HUES6 (cell line): ENCODE data around the gene TPI1.
"Not testable (repeated sequence)": the region's sequence is repeated elsewhere in the genome, so short reads cannot be mapped to it uniquely, and the experiment has no call there.

Experiments used
- H3K27ac ChIP-seq: 2 replicates; pipeline ENCODE4 v1.7.0; 2013; ENCODE audit warnings: low read depth, mild to moderate bottlenecking, low read length, inconsistent platforms
- H3K27me3 ChIP-seq: 2 replicates; pipeline ENCODE4 v1.6.1; 2013; ENCODE audit warnings: low read length; ENCODE audit not compliant: control insufficient read depth, insufficient read depth
- H3K36me3 ChIP-seq: 2 replicates; pipeline ENCODE4 v1.6.1; 2013; ENCODE audit warnings: low read length; ENCODE audit not compliant: control insufficient read depth, insufficient read depth
- H3K4me1 ChIP-seq: 2 replicates; pipeline ENCODE4 v1.6.1; 2013; ENCODE audit warnings: low read length; ENCODE audit not compliant: control insufficient read depth, insufficient read depth
- H3K4me3 ChIP-seq: 2 replicates; pipeline ENCODE4 v1.5.1; 2013; ENCODE audit warnings: low read depth, low read length
- H3K9ac ChIP-seq: one replicate; pipeline ENCODE4 v1.6.1; 2013; ENCODE audit warnings: mild to moderate bottlenecking, low read length
- H3K9me3 ChIP-seq: 2 replicates; pipeline ENCODE4 v1.6.1; 2013; ENCODE audit warnings: low read depth, low read length; ENCODE audit not compliant: control insufficient read depth, insufficient read depth

Gene TPI1

GRCh38 chr12:6872073-6873048 lies 5.0 kb downstream of the TPI1 start:
- peak overlapping the region; percentile 68; the same call in 1 of the 2 replicates for H3K27ac ChIP-seq
- H3K4me1 ChIP-seq = peaks cover 32% of the 10 kb centered on the region
- H3K27me3 ChIP-seq = no peaks in the 10 kb centered on the region
- H3K9ac ChIP-seq = peak overlapping the region; percentile 93
- peak overlapping the region; percentile 98 for H3K4me3 ChIP-seq
- peaks cover 38% of the 10 kb centered on the region for H3K36me3 ChIP-seq
- H3K9me3 ChIP-seq = no peaks in the 10 kb centered on the region

GRCh38 chr12:6873094-6874014 lies 6.0 kb downstream of the TPI1 start, which contains the start of gene SPSB2:
Gene SPSB2 (minus strand): TSS chr12:6873303. CDS start chr12:6872901, 402 bp downstream.
- peaks cover 31% of the 10 kb centered on the region for H3K4me1 ChIP-seq
- no peaks in the 10 kb centered on the region for H3K27me3 ChIP-seq
- H3K9me3 ChIP-seq = no peaks in the 10 kb centered on the region
- peaks cover 39% of the 10 kb centered on the region for H3K36me3 ChIP-seq
- peak within 1 kb of the TSS; percentile 93 for H3K9ac ChIP-seq
- H3K4me3 ChIP-seq = peak within 1 kb of the TSS; percentile 98
- H3K27ac ChIP-seq = peak within 1 kb of the TSS; percentile 68; the same call in 1 of the 2 replicates

GRCh38 chr12:6874015-6874368 lies 6.7 kb downstream of the TPI1 start:
- H3K27me3 ChIP-seq, H3K9me3 ChIP-seq: not testable (repeated sequence)
- Histone ChIP-seq H3K9ac (peak overlapping the region; percentile 73), H3K4me1 (peaks cover 25% of the 10 kb centered on the region), H3K4me3 (peak overlapping the region; percentile 70), H3K27ac (peak overlapping the region; percentile 52; the same call in 1 of the 2 replicates), H3K36me3 (peaks cover 36% of the 10 kb centered on the region)

DNA sequence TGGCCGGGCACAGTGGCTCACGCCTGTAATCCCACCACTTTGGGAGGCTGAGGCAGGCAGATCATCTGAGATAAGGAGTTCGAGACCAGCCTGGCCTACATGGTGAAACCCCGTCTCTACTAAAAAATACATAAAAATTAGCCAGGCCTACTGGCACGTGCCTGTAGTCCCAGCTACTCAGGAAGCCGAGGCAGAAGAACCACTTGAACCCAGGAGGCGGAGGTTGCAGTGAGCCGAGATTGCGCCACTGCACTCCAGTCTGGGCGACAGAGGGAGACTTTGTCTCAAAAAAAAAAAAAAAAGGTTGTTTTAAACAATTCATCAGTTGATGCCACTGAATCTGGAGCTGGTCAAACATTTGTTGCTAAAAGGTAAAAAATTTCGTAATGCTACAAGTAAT lies 12.5 kb downstream of the TPI1 start:
- peaks cover 27% of the 10 kb centered on the region for H3K36me3 ChIP-seq
- not testable (repeated sequence) for H3K4me3 ChIP-seq, H3K4me1 ChIP-seq, H3K9me3 ChIP-seq, H3K27me3 ChIP-seq, H3K9ac ChIP-seq, H3K27ac ChIP-seq

- Histone ChIP-seq H3K36me3 (peaks cover 17% of the 10 kb centered on the region), H3K9ac (no peak overlapping the region), H3K27me3 (no peaks in the 10 kb centered on the region), H3K27ac (no peak overlapping the region), H3K9me3 (no peaks in the 10 kb centered on the region), H3K4me1 (peaks cover 24% of the 10 kb centered on the region), H3K4me3 (no peak overlapping the region)
Measured at GRCh38 chr12:6883252-6883651, 15.9 kb downstream of the TPI1 start.

DNA sequence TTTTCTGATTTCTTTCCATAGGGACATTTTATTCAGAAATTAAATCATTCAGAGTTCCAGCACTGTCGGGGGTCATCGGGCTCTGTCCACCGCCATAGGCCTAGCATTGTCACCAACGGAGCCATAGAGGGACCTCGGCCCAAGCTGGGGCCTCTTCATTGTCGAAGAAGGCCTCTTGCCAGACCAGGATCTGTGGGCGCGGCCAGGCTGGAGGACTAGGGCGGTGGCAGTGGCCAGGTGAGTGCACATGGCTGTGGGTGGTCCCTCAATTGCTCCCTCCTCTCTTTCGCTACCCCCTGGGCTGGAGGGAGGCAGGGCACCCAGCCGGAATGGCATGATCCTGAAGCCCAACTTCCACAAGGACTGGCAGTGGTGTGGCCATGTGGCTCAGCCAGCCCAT lies 16.4 kb downstream of the TPI1 start:
- Histone ChIP-seq H3K27ac (no peak overlapping the region), H3K36me3 (peaks cover 17% of the 10 kb centered on the region), H3K4me3 (no peak overlapping the region), H3K9ac (no peak overlapping the region), H3K4me1 (peaks cover 28% of the 10 kb centered on the region), H3K9me3 (no peaks in the 10 kb centered on the region), H3K27me3 (no peaks in the 10 kb centered on the region)

DNA sequence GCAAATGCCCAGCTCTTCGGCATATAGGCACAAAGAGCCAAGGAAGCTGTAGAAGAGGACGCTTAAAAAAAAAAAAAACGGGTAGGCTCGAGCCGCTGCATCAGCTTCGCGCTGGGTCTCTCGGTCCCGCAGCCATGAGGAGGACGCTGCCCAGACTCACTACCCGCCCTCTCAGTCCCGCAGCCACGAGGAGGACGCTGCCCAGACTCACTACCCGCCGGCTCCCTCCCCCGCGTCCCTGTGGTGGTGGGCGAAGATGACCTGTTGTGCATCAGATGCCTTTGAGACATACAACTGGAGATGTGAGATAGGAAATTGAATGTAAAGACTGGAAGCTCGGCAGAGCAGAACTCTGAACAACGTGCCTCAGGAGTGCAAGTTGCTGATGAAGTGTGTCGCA lies 17.2 kb downstream of the TPI1 start:
- Histone ChIP-seq H3K27ac (peak overlapping the region; percentile 89; the same call in 1 of the 2 replicates), H3K36me3 (peaks cover 17% of the 10 kb centered on the region), H3K9me3 (no peaks in the 10 kb centered on the region), H3K9ac (no peak overlapping the region), H3K4me3 (no peak overlapping the region), H3K4me1 (peaks cover 28% of the 10 kb centered on the region), H3K27me3 (no peaks in the 10 kb centered on the region)

DNA sequence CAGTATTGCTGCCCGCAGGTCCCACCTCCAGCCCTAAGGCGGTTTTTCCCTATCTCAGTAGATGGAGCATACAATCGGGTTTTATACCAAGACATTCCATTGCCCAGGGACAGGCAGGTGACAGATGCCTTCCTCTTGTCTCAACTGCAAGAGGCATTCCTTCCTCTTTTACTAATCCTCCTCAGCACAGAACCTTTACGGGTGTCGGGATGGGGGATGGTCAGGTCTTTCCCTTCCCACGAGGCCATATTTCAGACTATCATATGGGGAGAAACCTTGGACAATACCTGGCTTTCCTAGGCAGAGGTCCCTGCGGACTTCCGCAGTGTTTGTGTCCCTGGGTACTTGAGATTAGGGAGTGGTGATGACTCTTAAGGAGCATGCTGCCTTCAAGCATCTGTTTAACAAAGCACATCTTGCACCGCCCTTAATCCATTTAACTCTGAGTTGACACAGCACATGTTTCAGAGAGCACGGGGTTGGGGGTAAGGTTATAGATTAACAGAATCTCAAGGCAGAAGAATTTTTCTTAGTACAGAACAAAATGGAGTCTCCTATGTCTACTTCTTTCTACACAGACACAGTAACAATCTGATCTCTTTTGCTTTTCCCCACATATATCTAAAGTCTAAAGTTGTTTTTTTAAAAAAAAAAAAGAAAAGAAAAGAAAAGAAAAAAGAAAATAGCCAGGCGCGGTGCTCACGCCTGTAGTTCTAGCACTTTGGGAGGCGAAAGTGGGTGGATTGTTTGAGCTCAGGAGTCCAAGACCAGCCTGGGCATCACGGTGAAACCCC lies 19.1 kb downstream of the TPI1 start:
- Histone ChIP-seq H3K9ac (peak overlapping the region; percentile 57), H3K4me1 (peaks cover 34% of the 10 kb centered on the region), H3K36me3 (peaks cover 17% of the 10 kb centered on the region), H3K27ac (peak overlapping the region; percentile 79; the same call in 1 of the 2 replicates)
- not testable (repeated sequence) for H3K4me3 ChIP-seq, H3K27me3 ChIP-seq, H3K9me3 ChIP-seq

- peak overlapping the region; percentile 79; the same call in 1 of the 2 replicates for H3K27ac ChIP-seq
- H3K27me3 ChIP-seq = no peaks in the 10 kb centered on the region
- H3K4me1 ChIP-seq = peaks cover 39% of the 10 kb centered on the region
- no peaks in the 10 kb centered on the region for H3K9me3 ChIP-seq
- peaks cover 17% of the 10 kb centered on the region for H3K36me3 ChIP-seq
- H3K9ac ChIP-seq = no peak overlapping the region
- H3K4me3 ChIP-seq = no peak overlapping the region
Measured at GRCh38 chr12:6887460-6887859, 20.1 kb downstream of the TPI1 start.

GRCh38 chr12:6888360-6888759 lies 21.0 kb downstream of the TPI1 start:
- no peak overlapping the region for H3K9ac ChIP-seq
- no peaks in the 10 kb centered on the region for H3K9me3 ChIP-seq
- H3K4me3 ChIP-seq = no peak overlapping the region
- H3K36me3 ChIP-seq = peaks cover 15% of the 10 kb centered on the region
- no peaks in the 10 kb centered on the region for H3K27me3 ChIP-seq
- peak overlapping the region; percentile 4; the same call in 1 of the 2 replicates for H3K27ac ChIP-seq
- peaks cover 39% of the 10 kb centered on the region for H3K4me1 ChIP-seq
